ENCODE data around the gene PRRG2. TPM values are rescaled to one million over a fixed set of nuclear protein-coding genes. Genes with fewer than 3 reads are reported as not detected.
A peak's percentile ranks its signal among the peaks of the same experiment; 100 is the strongest.

The PRRG2 gene
- polyA plus RNA-seq, 3 donors from 2014 or later, result 0.78 TPM; not detected in 2

DNA sequence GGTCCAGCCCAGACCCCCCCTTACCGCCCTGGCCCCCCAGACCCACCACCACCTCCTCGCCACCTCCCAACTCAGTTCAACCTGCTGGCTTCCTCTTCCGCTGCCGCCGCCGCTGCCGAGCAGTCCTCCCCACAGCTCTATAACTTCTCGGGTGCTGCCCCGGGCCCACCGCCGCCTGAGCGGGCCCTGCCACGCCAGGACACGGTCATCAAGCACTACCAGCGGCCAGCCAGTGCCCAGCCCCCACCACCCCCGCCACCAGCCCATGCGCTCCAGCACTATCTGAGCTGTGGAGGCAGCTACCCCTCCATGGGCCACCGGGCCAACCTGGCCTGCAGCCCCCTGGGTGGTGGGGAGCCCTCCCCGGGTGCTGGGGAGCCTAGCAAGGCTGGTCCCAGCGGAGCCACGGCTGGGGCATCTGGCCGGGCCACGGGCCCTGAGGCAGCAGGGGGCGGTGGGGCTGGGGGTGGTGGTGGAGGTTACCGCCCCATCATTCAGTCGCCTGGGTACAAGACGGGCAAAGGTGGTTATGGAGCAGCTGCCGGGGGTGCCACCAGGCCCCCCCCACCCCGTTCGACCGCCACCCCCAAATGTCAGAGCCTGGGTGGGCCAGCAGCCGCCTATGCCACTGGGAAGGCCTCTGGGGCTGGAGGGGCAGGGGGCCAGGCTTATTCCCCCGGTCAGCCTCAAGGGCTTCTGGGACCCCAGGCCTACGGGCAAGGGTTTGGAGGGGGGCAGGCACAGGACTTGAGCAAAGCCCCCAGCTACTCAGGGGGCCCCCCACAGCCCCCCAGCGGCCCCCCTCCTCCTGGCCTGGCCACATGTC is 14.1 kb downstream of the PRRG2 start:
- Mint-ChIP-seq H3K4me3 (no peak overlapping the region), H3K27ac (no peak overlapping the region), H3K27me3 (ENCODE audit: low read depth in 3 of 3) (peaks cover 6 to 12% (median 8%) of the 10 kb centered on the region in 3 donors), H3K36me3 (peaks cover 5 to 11% (median 5%) of the 10 kb centered on the region in 3 donors), H3K4me1 (peaks cover 25 to 30% of the 10 kb centered on the region in 2 donors), H3K9me3 (no peaks in the 10 kb centered on the region)
- DNase-seq, result no peak

DNA sequence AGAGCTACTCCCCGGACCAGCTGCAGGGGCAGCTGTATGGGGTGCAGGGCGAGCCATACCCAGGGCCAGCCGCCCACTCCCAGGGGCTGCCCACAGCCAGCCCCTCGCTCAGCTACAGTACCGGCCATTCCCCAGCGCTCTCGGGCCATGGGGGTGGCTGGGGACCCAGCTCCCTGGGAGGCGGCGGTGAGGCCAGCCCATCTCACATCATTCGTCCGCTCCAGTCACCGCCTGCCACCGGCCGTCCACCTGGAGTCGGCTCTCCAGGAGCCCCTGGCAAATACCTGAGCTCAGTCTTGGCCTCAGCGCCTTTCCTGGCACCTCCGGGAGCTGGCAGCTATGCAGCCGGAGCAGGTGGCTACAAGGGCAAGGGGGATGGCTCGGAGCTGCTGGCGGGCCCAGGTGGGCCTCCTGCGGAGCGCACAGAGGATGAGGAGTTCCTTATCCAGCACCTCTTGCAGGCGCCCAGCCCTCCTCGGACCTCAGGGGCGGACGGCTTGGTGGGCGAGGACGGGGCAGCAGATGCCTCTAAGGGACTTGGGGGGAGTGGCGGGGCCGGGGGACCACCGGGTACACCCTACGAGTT is 14.8 kb downstream of the PRRG2 start:
- no peak overlapping the region for H3K4me3 Mint-ChIP-seq
- H3K27ac Mint-ChIP-seq, result no peak overlapping the region

DNA sequence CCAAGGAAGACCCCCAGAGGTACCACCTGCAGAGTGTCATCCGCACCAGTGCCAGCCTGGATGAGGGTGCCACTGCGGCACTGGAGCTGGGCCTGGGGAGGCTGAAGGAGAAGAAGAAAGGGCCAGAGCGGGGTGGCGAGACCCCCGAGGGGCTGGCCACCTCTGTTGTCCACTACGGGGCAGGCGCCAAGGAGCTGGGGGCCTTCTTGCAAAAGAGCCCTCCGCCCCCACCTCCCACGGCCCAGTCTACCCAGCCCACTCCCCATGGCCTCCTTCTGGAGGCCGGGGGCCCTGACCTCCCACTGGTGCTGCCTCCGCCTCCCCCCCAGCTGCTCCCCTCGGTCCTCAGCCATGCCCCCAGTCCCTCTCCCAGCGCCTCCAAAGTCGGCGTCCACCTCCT is 15.3 kb downstream of the PRRG2 start:
- H3K27ac Mint-ChIP-seq, result no peak overlapping the region
- no peak overlapping the region for H3K4me3 Mint-ChIP-seq
- no peaks in the 10 kb centered on the region for H3K9me3 Mint-ChIP-seq
- H3K36me3 Mint-ChIP-seq, result peaks cover 5 to 12% (median 6%) of the 10 kb centered on the region in 3 donors
- DNase-seq, result no peak
- peaks cover 24 to 31% of the 10 kb centered on the region in 2 donors for H3K4me1 Mint-ChIP-seq
- H3K27me3 Mint-ChIP-seq (ENCODE audit: low read depth in 3 of 3), result peaks cover 2 to 9% (median 4%) of the 10 kb centered on the region in 3 donors

More for the DNA sequence above, 14.8 kb downstream of the PRRG2 start:
- peaks cover 24 to 30% of the 10 kb centered on the region in 2 donors for H3K4me1 Mint-ChIP-seq
- no peaks in the 10 kb centered on the region for H3K9me3 Mint-ChIP-seq
- DNase-seq, result no peak
- peaks cover 2 to 9% (median 4%) of the 10 kb centered on the region in 3 donors for H3K27me3 Mint-ChIP-seq (ENCODE audit: low read depth in 3 of 3)
- peaks cover 5 to 12% (median 6%) of the 10 kb centered on the region in 3 donors for H3K36me3 Mint-ChIP-seq

- H3K27ac Mint-ChIP-seq, result no peak overlapping the region
- no peaks in the 10 kb centered on the region for H3K9me3 Mint-ChIP-seq
- H3K36me3 Mint-ChIP-seq, result peaks cover 5 to 12% (median 6%) of the 10 kb centered on the region in 3 donors
- DNase-seq, result no peak
- peaks cover 2 to 9% (median 4%) of the 10 kb centered on the region in 3 donors for H3K27me3 Mint-ChIP-seq (ENCODE audit: low read depth in 3 of 3)
- H3K4me1 Mint-ChIP-seq, result peaks cover 22 to 30% of the 10 kb centered on the region in 2 donors
- no peak overlapping the region for H3K4me3 Mint-ChIP-seq
These were observed 16.0 kb downstream of the PRRG2 start for GRCh38 chr19:49596954-49597702.

DNA sequence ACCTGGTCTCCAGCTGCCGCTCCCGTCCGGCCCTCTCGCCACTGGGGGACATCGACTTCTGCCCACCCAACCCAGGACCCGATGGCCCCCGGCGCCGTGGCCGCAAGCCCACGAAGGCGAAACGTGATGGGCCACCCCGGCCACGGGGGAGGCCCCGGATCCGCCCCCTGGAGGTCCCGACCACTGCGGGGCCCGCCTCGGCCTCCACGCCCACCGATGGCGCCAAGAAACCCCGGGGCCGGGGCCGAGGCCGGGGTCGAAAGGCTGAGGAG is 16.5 kb downstream of the PRRG2 start:
- Mint-ChIP-seq H3K4me3 (no peak overlapping the region), H3K4me1 (peaks cover 17 to 25% of the 10 kb centered on the region in 2 donors), H3K27ac (no peak overlapping the region), H3K9me3 (no peaks in the 10 kb centered on the region), H3K36me3 (peaks cover 5 to 12% (median 6%) of the 10 kb centered on the region in 3 donors), H3K27me3 (ENCODE audit: low read depth in 3 of 3) (peaks cover 2 to 9% (median 4%) of the 10 kb centered on the region in 3 donors)
- no peak for DNase-seq

- Mint-ChIP-seq H3K4me3 (no peak overlapping the region), H3K36me3 (peaks cover 0 to 15% (median 6%) of the 10 kb centered on the region in 3 donors), H3K27ac (no peak overlapping the region), H3K27me3 (ENCODE audit: low read depth in 3 of 3) (peaks cover 0 to 4% (median 1%) of the 10 kb centered on the region in 3 donors), H3K9me3 (no peaks in the 10 kb centered on the region), H3K4me1 (peaks cover 5 to 13% of the 10 kb centered on the region in 2 donors)
- DNase-seq, result no peak
These were observed 18.5 kb downstream of the PRRG2 start for GRCh38 chr19:49599378-49600295.

- Mint-ChIP-seq H3K9me3 (no peaks in the 10 kb centered on the region), H3K36me3 (peaks cover 0 to 15% (median 6%) of the 10 kb centered on the region in 3 donors), H3K27me3 (ENCODE audit: low read depth in 3 of 3) (peaks cover 0 to 4% (median 1%) of the 10 kb centered on the region in 3 donors), H3K4me1 (peaks cover 5 to 13% of the 10 kb centered on the region in 2 donors), H3K27ac (no peak overlapping the region), H3K4me3 (no peak overlapping the region)
- DNase-seq, result no peak
These were observed 20.4 kb downstream of the PRRG2 start for GRCh38 chr19:49601482-49602038.

- Mint-ChIP-seq H3K4me1 (peaks cover 5 to 13% of the 10 kb centered on the region in 2 donors), H3K27ac (peak overlapping the region in 2 of 6 donors; percentile 55 to 70), H3K36me3 (peaks cover 0 to 15% (median 6%) of the 10 kb centered on the region in 3 donors), H3K4me3 (no peak overlapping the region), H3K27me3 (ENCODE audit: low read depth in 3 of 3) (peaks cover 0 to 4% (median 1%) of the 10 kb centered on the region in 3 donors), H3K9me3 (no peaks in the 10 kb centered on the region)
- no peak for DNase-seq
These were observed 21.7 kb downstream of the PRRG2 start for GRCh38 chr19:49602806-49603205.

GRCh38 chr19:49605605-49606004 is 24.5 kb downstream of the PRRG2 start:
- H3K4me3 Mint-ChIP-seq, result no peak overlapping the region
- DNase-seq, result no peak
- H3K4me1 Mint-ChIP-seq, result peaks cover 5 to 11% of the 10 kb centered on the region in 2 donors
- H3K36me3 Mint-ChIP-seq, result peaks cover 0 to 6% (median 0%) of the 10 kb centered on the region in 3 donors
- H3K27ac Mint-ChIP-seq, result peak overlapping the region in 1 of 6 donors; percentile 43
- no peaks in the 10 kb centered on the region for H3K9me3 Mint-ChIP-seq
- peaks cover 0 to 4% (median 1%) of the 10 kb centered on the region in 3 donors for H3K27me3 Mint-ChIP-seq (ENCODE audit: low read depth in 3 of 3)

GRCh38 chr19:49609499-49610092 is 28.5 kb downstream of the PRRG2 start:
- no peak for DNase-seq
- Mint-ChIP-seq H3K27me3 (ENCODE audit: low read depth in 3 of 3) (no peaks in the 10 kb centered on the region), H3K27ac (no peak overlapping the region), H3K9me3 (no peaks in the 10 kb centered on the region), H3K4me3 (no peak overlapping the region), H3K4me1 (peaks cover 16 to 21% of the 10 kb centered on the region in 2 donors), H3K36me3 (peaks cover 0 to 3% (median 0%) of the 10 kb centered on the region in 3 donors)

- H3K27me3 Mint-ChIP-seq (ENCODE audit: low read depth in 3 of 3), result peaks cover 0 to 3% (median 2%) of the 10 kb centered on the region in 3 donors
- peaks cover 16 to 28% of the 10 kb centered on the region in 2 donors for H3K4me1 Mint-ChIP-seq
- peak overlapping the region; percentile 83 to 97 (median 94) for H3K27ac Mint-ChIP-seq
- DNase-seq, result no peak
- H3K4me3 Mint-ChIP-seq, result peak overlapping the region in 4 of 5 donors; percentile 39 to 83 (median 66)
- no peaks in the 10 kb centered on the region for H3K9me3 Mint-ChIP-seq
- peaks cover 0 to 26% (median 16%) of the 10 kb centered on the region in 3 donors for H3K36me3 Mint-ChIP-seq
These were observed 32.3 kb downstream of the PRRG2 start for GRCh38 chr19:49613374-49613773.

- Mint-ChIP-seq H3K9me3 (no peaks in the 10 kb centered on the region), H3K4me3 (peak overlapping the region; percentile 39 to 83 (median 65)), H3K27me3 (ENCODE audit: low read depth in 3 of 3) (peaks cover 2 to 3% (median 2%) of the 10 kb centered on the region in 3 donors), H3K36me3 (peaks cover 3 to 29% (median 16%) of the 10 kb centered on the region in 3 donors), H3K4me1 (peaks cover 16 to 28% of the 10 kb centered on the region in 2 donors), H3K27ac (peak overlapping the region; percentile 83 to 97 (median 94))
- peak; percentile 12 to 46 (median 16) for DNase-seq
These were observed 33.1 kb downstream of the PRRG2 start for GRCh38 chr19:49614096-49614833.
